ENCODE data around the gene ADAMTS2. TPM values are rescaled to one million over a fixed set of nuclear protein-coding genes. Genes with fewer than 3 reads are reported as not detected.
A peak's percentile ranks its signal among the peaks of the same experiment; 100 is the strongest.

Gene ADAMTS2
- total RNA-seq, 3 donors from 2014 or later (not counting 1 experiment from before 2014, with no cell fraction given): 0.28 TPM; not detected in 2

DNA sequence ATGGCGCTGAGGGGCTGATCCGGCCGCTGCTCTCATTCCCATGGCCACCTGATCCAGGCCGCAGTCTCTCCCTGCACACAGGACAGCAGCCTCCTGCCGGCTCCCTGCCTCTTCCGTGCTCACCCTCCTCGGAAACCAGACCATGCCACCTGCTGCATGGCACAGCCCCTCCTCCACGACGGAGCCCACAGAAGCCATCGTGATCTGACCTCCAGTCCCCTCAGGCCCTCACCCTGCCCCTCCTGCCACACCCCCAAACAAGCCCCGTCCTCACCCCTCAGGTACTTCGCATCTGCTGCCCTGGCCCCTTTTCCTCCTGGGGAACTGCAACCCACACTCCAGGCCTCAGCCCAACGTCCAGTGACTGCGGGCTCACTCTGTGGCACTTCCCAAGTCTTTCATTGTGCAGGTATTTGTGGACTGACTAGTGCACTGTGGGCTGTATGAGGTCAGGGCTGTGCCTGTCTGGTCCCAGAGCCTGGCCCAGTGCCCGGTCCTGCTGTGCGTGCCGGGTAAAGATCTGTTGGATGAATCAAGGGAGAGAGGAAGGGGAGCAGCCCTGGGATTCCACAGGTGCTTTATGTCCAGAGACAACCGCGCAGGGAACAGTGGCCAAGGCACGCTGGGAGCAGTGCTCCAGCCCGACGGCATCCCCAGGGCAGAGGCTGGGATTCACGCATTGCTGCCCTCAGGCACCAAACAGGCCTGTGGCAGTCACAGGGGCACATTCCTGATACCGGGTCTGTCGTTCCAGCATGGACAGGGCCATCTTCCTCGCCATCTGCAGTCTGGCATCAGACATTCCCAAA, 86.1 kb downstream of the ADAMTS2 start:
- no peak for TF ChIP-seq CTCF (IDR thresholded peaks at IDR 0.05)
- DNase-seq (peak in 1 of 2 donors; percentile 6), ATAC-seq (no peak)
- Mint-ChIP-seq H3K9me3 (no peaks in the 10 kb centered on the region), H3K27ac (no peak overlapping the region), H3K4me3 (no peak overlapping the region), H3K36me3 (no peaks in the 10 kb centered on the region), H3K27me3 (ENCODE audit: low read depth in 2 of 2) (no peaks in the 10 kb centered on the region), H3K4me1 (no peaks in the 10 kb centered on the region)
- intact Hi-C loops (cut with micrococcal nuclease): no loop called here
- 90% methylated on average over 26 of the region's 26 CpGs for WGBS (ENCODE audit: insufficient coverage)
- Histone ChIP-seq H3K36me3 (ENCODE audit: control insufficient read depth, insufficient read depth, low read length) (no peaks in the 10 kb centered on the region), H3K4me3 (ENCODE audit: low read length) (no peak overlapping the region), H3K9me3 (ENCODE audit: control insufficient read depth, insufficient read depth, low read length) (no peaks in the 10 kb centered on the region), H3K27me3 (ENCODE audit: control insufficient read depth, insufficient read depth, low read length) (no peaks in the 10 kb centered on the region), H3K27ac (ENCODE audit: low read length) (no peak overlapping the region), H3K4me1 (ENCODE audit: control insufficient read depth, insufficient read depth, low read length) (no peaks in the 10 kb centered on the region)

DNA sequence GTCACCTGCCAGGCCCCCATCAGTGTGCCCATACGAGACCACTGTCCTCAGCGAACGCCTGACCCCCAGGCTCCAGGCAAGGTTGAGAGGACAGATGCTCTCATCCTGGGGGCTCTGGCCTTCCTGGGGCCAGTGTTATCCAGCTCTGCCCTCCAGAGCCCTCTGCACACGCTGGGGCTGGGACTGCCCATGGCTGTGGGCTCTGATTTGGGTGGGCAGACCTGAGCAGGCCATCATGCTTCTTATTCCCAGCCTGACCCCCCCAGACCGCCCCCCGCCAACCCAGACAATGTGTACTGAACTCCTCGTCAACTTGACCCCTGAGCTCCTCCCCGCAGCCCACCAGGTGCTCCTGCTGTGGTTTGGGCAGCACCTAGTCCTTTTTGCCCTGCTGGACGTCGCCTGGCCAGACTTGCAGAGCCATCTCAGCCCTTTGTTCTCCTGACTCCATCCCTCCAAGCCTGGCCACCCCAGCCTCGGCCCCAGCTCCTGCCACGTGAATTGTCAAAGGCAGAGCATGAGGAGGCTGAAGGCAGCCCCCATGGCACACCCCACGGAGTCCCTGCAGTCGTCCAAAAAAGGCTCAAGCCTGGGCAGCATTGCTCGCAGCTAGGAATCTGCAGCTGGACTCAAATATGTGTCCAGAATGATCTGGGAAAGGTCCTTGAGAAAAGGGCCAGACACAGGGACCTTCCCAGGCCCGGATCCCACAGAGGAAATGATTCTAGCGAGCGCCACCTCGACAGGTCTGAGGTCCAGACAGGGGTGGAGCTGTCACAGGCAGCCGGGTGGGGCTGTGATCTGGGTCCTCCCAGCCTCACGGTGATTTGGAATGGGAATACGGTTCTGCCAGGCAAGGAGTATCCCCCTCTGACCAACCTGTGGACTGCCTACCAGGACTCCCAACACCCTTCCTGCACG, 87.0 kb downstream of the ADAMTS2 start:
- no peaks in the 10 kb centered on the region for H3K36me3 ChIP-seq (ENCODE audit: control insufficient read depth, insufficient read depth, low read length)
- ATAC-seq: no peak
- H3K4me1 ChIP-seq (ENCODE audit: control insufficient read depth, insufficient read depth, low read length): no peaks in the 10 kb centered on the region
- 83% methylated on average over 23 of the region's 23 CpGs for WGBS (ENCODE audit: insufficient coverage)
- DNase-seq: peak in 1 of 2 donors; percentile 4
- Mint-ChIP-seq H3K27me3 (ENCODE audit: low read depth in 2 of 2) (no peaks in the 10 kb centered on the region), H3K36me3 (no peaks in the 10 kb centered on the region), H3K9me3 (no peaks in the 10 kb centered on the region), H3K27ac (no peak overlapping the region), H3K4me1 (no peaks in the 10 kb centered on the region), H3K4me3 (no peak overlapping the region)
- intact Hi-C loops (cut with micrococcal nuclease): no loop called here
- TF ChIP-seq CTCF (IDR thresholded peaks at IDR 0.05): no peak
- H3K27me3 ChIP-seq (ENCODE audit: control insufficient read depth, insufficient read depth, low read length): no peaks in the 10 kb centered on the region
- no peak overlapping the region for H3K4me3 ChIP-seq (ENCODE audit: low read length)
- no peak overlapping the region for H3K27ac ChIP-seq (ENCODE audit: low read length)
- no peaks in the 10 kb centered on the region for H3K9me3 ChIP-seq (ENCODE audit: control insufficient read depth, insufficient read depth, low read length)

DNA sequence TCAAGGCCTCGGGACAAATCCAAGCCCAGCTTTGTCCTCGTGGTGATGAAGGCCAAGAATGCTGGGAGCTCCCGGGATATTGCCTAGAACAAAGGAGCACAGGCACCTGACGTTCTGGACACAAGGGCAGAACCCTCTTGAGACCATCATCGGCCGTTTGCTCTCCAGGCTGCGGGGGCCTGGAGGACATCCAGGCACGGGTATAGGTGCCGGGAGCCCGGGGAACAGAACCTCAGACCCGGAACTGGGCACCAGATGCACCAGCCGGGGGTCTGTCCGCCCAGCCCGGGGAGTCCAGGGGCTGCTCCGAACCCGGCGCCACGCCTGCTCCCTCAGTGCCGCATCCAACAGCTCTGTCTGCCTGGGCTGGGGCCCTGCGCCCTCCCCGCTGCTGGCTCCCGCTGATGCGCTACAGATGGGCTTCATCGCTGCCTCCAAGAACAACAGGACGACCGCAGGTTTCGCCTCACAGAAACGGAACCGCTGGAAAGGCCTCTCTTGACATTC, 88.0 kb downstream of the ADAMTS2 start:
- Mint-ChIP-seq H3K4me3 (no peak overlapping the region), H3K27ac (no peak overlapping the region), H3K36me3 (no peaks in the 10 kb centered on the region), H3K9me3 (no peaks in the 10 kb centered on the region), H3K4me1 (no peaks in the 10 kb centered on the region), H3K27me3 (ENCODE audit: low read depth in 2 of 2) (no peaks in the 10 kb centered on the region)
- H3K27ac ChIP-seq (ENCODE audit: low read length): no peak overlapping the region
- intact Hi-C loops (cut with micrococcal nuclease): no loop called here
- TF ChIP-seq CTCF (IDR thresholded peaks at IDR 0.05): no peak
- H3K9me3 ChIP-seq (ENCODE audit: control insufficient read depth, insufficient read depth, low read length): no peaks in the 10 kb centered on the region
- WGBS (ENCODE audit: insufficient coverage): 88% methylated on average over 29 of the region's 29 CpGs
- DNase-seq: no peak
- H3K4me1 ChIP-seq (ENCODE audit: control insufficient read depth, insufficient read depth, low read length): no peaks in the 10 kb centered on the region
- H3K36me3 ChIP-seq (ENCODE audit: control insufficient read depth, insufficient read depth, low read length): no peaks in the 10 kb centered on the region
- H3K27me3 ChIP-seq (ENCODE audit: control insufficient read depth, insufficient read depth, low read length): no peaks in the 10 kb centered on the region
- ATAC-seq: no peak
- H3K4me3 ChIP-seq (ENCODE audit: low read length): no peak overlapping the region

All from natural killer cell (primary cell).